IMR-90 (cell line): ENCODE results near the gene DGKB. TPM values are rescaled to one million over a fixed set of nuclear protein-coding genes. Genes with fewer than 3 reads are reported as not detected.

ENCODE experiments used
- ATAC-seq: fragments of 200-7000 bp; cut with Tn5 transposase; 2 replicates; pipeline ENCODE4 v1.9.1; 2020; ENCODE audit warnings: low read depth, mild to moderate bottlenecking, moderate library complexity
- BruUV-seq: library from RNA; stranded (reverse); fragments of 400-500 nt; replicated peaks from 2 replicates; lab custom pipeline; 2021; lab: Mats Ljungman, UMichigan
- CTCF ChIA-PET: fragments of 300-600 bp; formaldehyde crosslinking; extraction: SDS; loops from one replicate; lab custom pipeline; 2021; ENCODE audit warnings: antibody characterized with exemption; lab: Yijun Ruan, JAX
- POLR2A ChIA-PET: fragments of 300-600 bp; sonication (Branson Sonifier 250); formaldehyde crosslinking; loops from one replicate; lab custom pipeline; 2022; ENCODE audit warnings: antibody characterized with exemption; ENCODE audit not compliant: unreplicated experiment; lab: Charles Lee
- DNase-seq: peaks from one replicate; pipeline ENCODE4 v3.0.0; 2013
- H2AFZ ChIP-seq: replicated peaks from 2 replicates; pipeline ENCODE3; 2013; ENCODE audit warnings: low read length, mild to moderate bottlenecking; ENCODE audit not compliant: poor library complexity
- H2AK5ac ChIP-seq: 2 replicates; pipeline ENCODE4 v1.6.1; 2013; ENCODE audit warnings: low read depth, low read length, inconsistent platforms
- H2AK9ac ChIP-seq: replicated peaks from 2 replicates; pipeline ENCODE3; 2013; ENCODE audit warnings: mild to moderate bottlenecking, low read depth, low read length, moderate library complexity; ENCODE audit not compliant: poor library complexity
- H2BK120ac ChIP-seq: 2 replicates; pipeline ENCODE4 v1.6.1; 2013; ENCODE audit warnings: low read depth, low read length, inconsistent platforms
- H2BK15ac ChIP-seq: 3 replicates; pipeline ENCODE4 v1.6.1; 2013; ENCODE audit warnings: low read depth, low read length, inconsistent platforms
- H2BK20ac ChIP-seq: 2 replicates; pipeline ENCODE4 v1.6.1; 2013; ENCODE audit warnings: low read depth, mild to moderate bottlenecking, inconsistent platforms, low read length, moderate library complexity
- H2BK5ac ChIP-seq: 2 replicates; pipeline ENCODE4 v1.6.1; 2013; ENCODE audit warnings: mild to moderate bottlenecking, low read depth, low read length, inconsistent platforms; ENCODE audit not compliant: poor library complexity, severe bottlenecking
- H3K14ac ChIP-seq: replicated peaks from 2 replicates; pipeline ENCODE4 v1.6.1; 2013; ENCODE audit warnings: low read depth, low read length, inconsistent platforms
- H3K18ac ChIP-seq: 2 replicates; pipeline ENCODE4 v1.6.1; 2013; ENCODE audit warnings: low read depth, low read length, control low read depth
- H3K23ac ChIP-seq: 2 replicates; pipeline ENCODE4 v1.6.1; 2013; ENCODE audit warnings: low read depth, low read length, inconsistent platforms
- H3K27ac ChIP-seq: 2 replicates; pipeline ENCODE4 v1.5.1; 2013; ENCODE audit warnings: mild to moderate bottlenecking, control low read depth, low read length; ENCODE audit not compliant: insufficient read depth
- H3K27me3 ChIP-seq: 2 replicates; pipeline ENCODE4 v1.6.1; 2013; ENCODE audit warnings: low read length; ENCODE audit not compliant: control insufficient read depth, insufficient read depth
- H3K36me3 ChIP-seq: 2 replicates; pipeline ENCODE4 v1.6.1; 2013; ENCODE audit warnings: low read length, mixed read lengths; ENCODE audit not compliant: control insufficient read depth, insufficient read depth
- H3K4ac ChIP-seq: 2 replicates; pipeline ENCODE4 v1.6.1; 2013; ENCODE audit warnings: low read depth, low read length, inconsistent platforms
- H3K4me1 ChIP-seq: 2 replicates; pipeline ENCODE4 v1.6.1; 2013; ENCODE audit warnings: low read length, mixed read lengths; ENCODE audit not compliant: control insufficient read depth, insufficient read depth
- H3K4me2 ChIP-seq: 2 replicates; pipeline ENCODE4 v1.6.1; 2013; ENCODE audit warnings: low read depth, mild to moderate bottlenecking, control low read depth, low read length, moderate library complexity
- H3K4me3 ChIP-seq: 2 replicates; pipeline ENCODE4 v1.5.1; 2013; ENCODE audit warnings: low read depth, mild to moderate bottlenecking, control low read depth, low read length, moderate library complexity; ENCODE audit not compliant: insufficient read depth
- H3K56ac ChIP-seq: 2 replicates; pipeline ENCODE4 v1.6.1; 2013; ENCODE audit warnings: low read length, inconsistent platforms; ENCODE audit not compliant: insufficient read depth; ENCODE audit errors: extremely low read depth
- H3K79me1 ChIP-seq, 2 experiments: 2 replicates each; pipeline ENCODE4 v1.6.1; 2013; ENCODE audit warnings: low read length in 2 of 2, inconsistent platforms in 1 of 2, low read depth in 1 of 2
- H3K9ac ChIP-seq: 2 replicates; pipeline ENCODE4 v1.6.1; 2013; ENCODE audit warnings: low read depth, low read length, control low read depth
- H3K9me1 ChIP-seq: 2 replicates; pipeline ENCODE4 v1.6.1; 2013; ENCODE audit warnings: low read length, inconsistent platforms; ENCODE audit not compliant: insufficient read depth
- H3K9me3 ChIP-seq: 2 replicates; pipeline ENCODE4 v1.6.1; 2013; ENCODE audit warnings: low read length; ENCODE audit not compliant: control insufficient read depth, insufficient read depth
- H4K20me1 ChIP-seq: 2 replicates; pipeline ENCODE4 v1.6.1; 2013; ENCODE audit warnings: low read length, inconsistent platforms; ENCODE audit not compliant: insufficient read depth
- H4K5ac ChIP-seq: 2 replicates; pipeline ENCODE4 v1.6.1; 2013; ENCODE audit warnings: mild to moderate bottlenecking, low read depth, low read length, control low read depth
- H4K8ac ChIP-seq, 2 experiments: 2 replicates each; pipeline ENCODE4 v1.6.1; 2013; ENCODE audit warnings: low read depth in 2 of 2, low read length in 2 of 2, control low read depth in 1 of 2, inconsistent platforms in 1 of 2
- H4K91ac ChIP-seq: 2 replicates; pipeline ENCODE4 v1.6.1; 2013; ENCODE audit warnings: low read depth, low read length, inconsistent platforms; ENCODE audit not compliant: insufficient read depth
- BHLHE40 ChIP-seq: fragments of 150-350 bp; IDR thresholded peaks from 2 replicates; pipeline ENCODE4 v1.6.1; 2016; ENCODE audit warnings: mild to moderate bottlenecking, low read depth, low read length
- CEBPB ChIP-seq: IDR thresholded peaks from 2 replicates; pipeline ENCODE4 v1.6.1; 2012; ENCODE audit warnings: low read depth, low read length, improper control_type of control experiment
- CHD1 ChIP-seq: IDR thresholded peaks from 2 replicates; pipeline ENCODE4 v1.6.1; 2012; ENCODE audit warnings: low read depth, low read length, improper control_type of control experiment
- CTCF ChIP-seq: conservative IDR thresholded peaks from 2 replicates; pipeline ENCODE4 v1.5.1; 2012; ENCODE audit warnings: mild to moderate bottlenecking, low read depth, low read length, improper control_type of control experiment
- ELK1 ChIP-seq: fragments of 150-350 bp; IDR thresholded peaks from 2 replicates; pipeline ENCODE4 v1.6.1; 2016; ENCODE audit warnings: low read depth, mild to moderate bottlenecking, low read length, moderate library complexity, borderline replicate concordance
- FOS ChIP-seq: fragments of 150-350 bp; IDR thresholded peaks from 2 replicates; pipeline ENCODE4 v1.6.1; 2016; ENCODE audit warnings: low read depth, low read length
- MAFK ChIP-seq: IDR thresholded peaks from 2 replicates; pipeline ENCODE4 v1.6.1; 2012; ENCODE audit warnings: low read depth, low read length, improper control_type of control experiment
- MAZ ChIP-seq: IDR thresholded peaks from 2 replicates; pipeline ENCODE4 v1.6.1; 2012; ENCODE audit warnings: low read depth, mild to moderate bottlenecking, low read length, improper control_type of control experiment, moderate library complexity, borderline replicate concordance
- MXI1 ChIP-seq: IDR thresholded peaks from 2 replicates; pipeline ENCODE4 v1.6.1; 2012; ENCODE audit warnings: low read depth, mild to moderate bottlenecking, low read length, moderate library complexity, borderline replicate concordance
- NFE2L2 ChIP-seq: fragments of 150-350 bp; IDR thresholded peaks from 2 replicates; pipeline ENCODE4 v1.6.1; 2016; ENCODE audit warnings: low read depth, mild to moderate bottlenecking, low read length
- POLR2A ChIP-seq: IDR thresholded peaks from 2 replicates; pipeline ENCODE4 v1.6.1; 2012; ENCODE audit warnings: mild to moderate bottlenecking, low read depth, low read length
- RAD21 ChIP-seq: IDR thresholded peaks from 2 replicates; pipeline ENCODE4 v1.6.1; 2012; ENCODE audit warnings: low read length, improper control_type of control experiment
- RCOR1 ChIP-seq: IDR thresholded peaks from 2 replicates; pipeline ENCODE4 v1.6.1; 2012; ENCODE audit warnings: mild to moderate bottlenecking, low read length, improper control_type of control experiment; ENCODE audit not compliant: insufficient replicate concordance
- RFX5 ChIP-seq: IDR thresholded peaks from 2 replicates; pipeline ENCODE4 v1.8.0; 2012; ENCODE audit warnings: low read depth, mild to moderate bottlenecking, low read length, moderate library complexity
- SMC3 ChIP-seq: fragments of 150-350 bp; IDR thresholded peaks from 2 replicates; pipeline ENCODE4 v1.6.1; 2016; ENCODE audit warnings: low read depth, mild to moderate bottlenecking, antibody characterized with exemption, low read length, moderate library complexity
- USF2 ChIP-seq: fragments of 150-350 bp; IDR thresholded peaks from 2 replicates; pipeline ENCODE4 v1.6.1; 2017; ENCODE audit warnings: mild to moderate bottlenecking, antibody characterized with exemption, low read length, low read depth
- WGBS, 2 experiments: methylation state at CpG; one replicate each; pipeline versions ENCODE4 v1.1.5 to v1.1.7; 2013; ENCODE audit warnings: missing lambda C conversion rate in 2 of 2; ENCODE audit not compliant: insufficient read length in 1 of 2; ENCODE audit errors: extremely low coverage in 2 of 2; 5-methylcytosine and 5-hydroxymethylcytosine counted together
- dilution Hi-C: fragments of 300-500 bp; cut with HindIII; formaldehyde crosslinking; loops from one replicate; pipeline ENCODE4 v1.14.3; 2018; ENCODE audit warnings: low sequenced_read_pairs; ENCODE audit not compliant: unreplicated experiment
- in situ Hi-C: fragments of 300-500 bp; cut with MboI; formaldehyde crosslinking; loops from 3 replicates; pipeline ENCODE4 v1.14.3; 2019; ENCODE audit warnings: low sequenced_read_pairs, inconsistent platforms, mixed read lengths
- intact Hi-C: fragments of 100-400 bp; cut with micrococcal nuclease; formaldehyde crosslinking; loops from 2 replicates; pipeline ENCODE4 v1.10.0; 2022
- polyA plus RNA-seq, 3 experiments: library from polyadenylated mRNA; depleted of rRNA; stranded (reverse); fragments of >200 nt; gene quantifications; 2 replicates each; pipeline ENCODE4 v1.2.3, GENCODE V29; 2012; ENCODE audit warnings: low replicate concordance in 1 of 3
- total RNA-seq: library from RNA; depleted of rRNA; stranded (reverse); fragments of >200 nt; gene quantifications from 2 replicates; pipeline ENCODE4 v1.2.3, GENCODE V29; 2012

The DGKB gene
- total and polyA plus RNA-seq, 2 of the 4 experiments (the other 2 are of a cell fraction), result not detected

- ATAC-seq (no peak), DNase-seq (no peak)
- no peaks in the 10 kb centered on the region for H3K36me3 ChIP-seq
- H3K4ac ChIP-seq, result no peak overlapping the region
- H3K56ac ChIP-seq, result no peak overlapping the region
- no peak overlapping the region for H2AK9ac ChIP-seq
- no TSS peak for BruUV-seq
- no peak overlapping the region for H2BK20ac ChIP-seq
- H3K4me2 ChIP-seq, result no peak overlapping the region
- dilution Hi-C loops (no loop called here), in situ Hi-C loops (no loop called here), intact Hi-C loops (loop anchor here (10.0 kb wide), 1 partner anchor 595 kb away; no protein-coding TSS in a partner anchor)
- WGBS, 2 experiments, result no CpG with 5 or more reads among the region's 2 CpGs
- H3K27ac ChIP-seq, result no peak overlapping the region
- no peaks in the 10 kb centered on the region for H3K27me3 ChIP-seq
- H4K20me1 ChIP-seq, result no peaks in the 10 kb centered on the region
- H3K14ac ChIP-seq, result no peak overlapping the region
- no peak for TF ChIP-seq USF2
- no peak for TF ChIP-seq RCOR1
- no peak for TF ChIP-seq RAD21
- no peak for TF ChIP-seq MAFK
- no peak for TF ChIP-seq FOS
- TF ChIP-seq ELK1, result no peak
- TF ChIP-seq RFX5, result no peak
- TF ChIP-seq MAZ, result no peak
- no peak for TF ChIP-seq POLR2A
- no peak for TF ChIP-seq CHD1
- no peak for TF ChIP-seq SMC3
- no peak for TF ChIP-seq BHLHE40
- no peak for TF ChIP-seq CTCF
- no peak for TF ChIP-seq NFE2L2
- no peak for TF ChIP-seq MXI1
- no peak for TF ChIP-seq CEBPB
- no peak overlapping the region for H3K23ac ChIP-seq
- H3K9ac ChIP-seq, result no peak overlapping the region
- no peak overlapping the region for H2BK5ac ChIP-seq
- H3K79me1 ChIP-seq, result no peaks in the 10 kb centered on the region
- ChIA-PET POLR2A (no interaction called here), CTCF (no interaction called here)
- no peak overlapping the region for H3K4me3 ChIP-seq
- no peak overlapping the region for H2BK15ac ChIP-seq
- H4K5ac ChIP-seq, result no peak overlapping the region
- no peak overlapping the region for H4K91ac ChIP-seq
- no peak overlapping the region for H2AK5ac ChIP-seq
- no peaks in the 10 kb centered on the region for H3K9me3 ChIP-seq
- no peak overlapping the region for H4K8ac ChIP-seq
- H3K9me1 ChIP-seq, result 0 out of 2 replicates have a peak, but pooled peaks cover 3% of the 10 kb centered on the region
- H2BK120ac ChIP-seq, result no peak overlapping the region
- no peaks in the 10 kb centered on the region for H3K4me1 ChIP-seq
- H3K18ac ChIP-seq, result no peak overlapping the region
- H2AFZ ChIP-seq, result no peak overlapping the region
Observed at GRCh38 chr7:14339861-14340260, 562.7 kb downstream of the DGKB start.
